H9 (cell line): ENCODE results near the gene TSC1. TPM values are rescaled to one million over a fixed set of nuclear protein-coding genes. Genes with fewer than 3 reads are reported as not detected.

ENCODE experiments used
- DNase-seq: peaks from one replicate; pipeline ENCODE4 v3.0.0-alpha.2; 2017
- H2AFZ ChIP-seq: one replicate; pipeline ENCODE4 v1.6.1; 2013; ENCODE audit warnings: mild to moderate bottlenecking, low read length, control low read depth, moderate library complexity
- H2AK5ac ChIP-seq: 2 replicates; pipeline ENCODE4 v1.6.1; 2013; ENCODE audit warnings: low read length, control low read depth, mixed read lengths; ENCODE audit not compliant: insufficient read length
- H2BK120ac ChIP-seq: one replicate; pipeline ENCODE4 v1.6.1; 2013; ENCODE audit warnings: low read depth, mild to moderate bottlenecking, low read length, control low read depth, inconsistent platforms; ENCODE audit not compliant: poor library complexity, severe bottlenecking
- H2BK12ac ChIP-seq: 2 replicates; pipeline ENCODE4 v1.6.1; 2013; ENCODE audit warnings: low read length, control low read depth, mixed read lengths, low read depth; ENCODE audit not compliant: insufficient read length
- H2BK15ac ChIP-seq: 2 replicates; pipeline ENCODE4 v1.6.1; 2013; ENCODE audit warnings: low read depth, low read length, control low read depth
- H2BK20ac ChIP-seq: one replicate; pipeline ENCODE4 v1.6.1; 2013; ENCODE audit warnings: low read depth, mild to moderate bottlenecking, low read length, control low read depth, inconsistent platforms; ENCODE audit not compliant: poor library complexity, severe bottlenecking
- H2BK5ac ChIP-seq: 2 replicates; pipeline ENCODE4 v1.6.1; 2013; ENCODE audit warnings: low read length, control low read depth, mixed read lengths; ENCODE audit not compliant: insufficient read length
- H3K14ac ChIP-seq: 2 replicates; pipeline ENCODE4 v1.6.1; 2013; ENCODE audit warnings: low read length, control low read depth; ENCODE audit not compliant: insufficient read depth
- H3K18ac ChIP-seq: 2 replicates; pipeline ENCODE4 v1.6.1; 2013; ENCODE audit warnings: low read depth, mild to moderate bottlenecking, mixed read lengths, low read length, control low read depth; ENCODE audit not compliant: insufficient read length
- H3K23ac ChIP-seq: 2 replicates; pipeline ENCODE4 v1.6.1; 2013; ENCODE audit warnings: low read length, control low read depth, mixed read lengths, low read depth; ENCODE audit not compliant: insufficient read length
- H3K23me2 ChIP-seq: 2 replicates; pipeline ENCODE4 v1.6.1; 2013; ENCODE audit warnings: low read depth, mild to moderate bottlenecking, mixed read lengths, low read length, control low read depth; ENCODE audit not compliant: insufficient read length, poor library complexity, severe bottlenecking
- H3K27ac ChIP-seq: 2 replicates; pipeline ENCODE4 v1.5.1; 2013; ENCODE audit warnings: low read length, control low read depth, mixed read lengths, low read depth; ENCODE audit not compliant: insufficient read length
- H3K27me3 ChIP-seq: 2 replicates; pipeline ENCODE4 v1.6.1; 2013; ENCODE audit warnings: low read length, control low read depth, inconsistent platforms; ENCODE audit not compliant: insufficient read depth
- H3K4ac ChIP-seq: 2 replicates; pipeline ENCODE4 v1.6.1; 2013; ENCODE audit warnings: low read depth, mild to moderate bottlenecking, control low read depth, inconsistent platforms, low read length, moderate library complexity
- H3K4me1 ChIP-seq: 2 replicates; pipeline ENCODE4 v1.6.1; 2013; ENCODE audit warnings: low read length, control low read depth, inconsistent platforms; ENCODE audit not compliant: insufficient read depth
- H3K4me2 ChIP-seq: 2 replicates; pipeline ENCODE4 v1.6.1; 2013; ENCODE audit warnings: low read length, control low read depth, mixed read lengths; ENCODE audit not compliant: insufficient read length, insufficient read depth
- H3K56ac ChIP-seq: 2 replicates; pipeline ENCODE4 v1.6.1; 2013; ENCODE audit warnings: low read depth, mild to moderate bottlenecking, mixed read lengths, low read length, control low read depth; ENCODE audit not compliant: insufficient read length
- H3K79me1 ChIP-seq: 2 replicates; pipeline ENCODE4 v1.6.1; 2013; ENCODE audit warnings: low read depth, mild to moderate bottlenecking, moderate library complexity, low read length, control low read depth, inconsistent platforms; ENCODE audit not compliant: insufficient read depth, poor library complexity, severe bottlenecking
- H3K79me2 ChIP-seq: 2 replicates; pipeline ENCODE4 v1.6.1; 2013; ENCODE audit warnings: low read length, control low read depth, inconsistent platforms; ENCODE audit not compliant: insufficient read depth
- H3K9ac ChIP-seq: 2 replicates; pipeline ENCODE4 v1.6.1; 2013; ENCODE audit warnings: low read length, control low read depth, mixed read lengths; ENCODE audit not compliant: insufficient read length; ENCODE audit errors: extremely low read depth
- H3K9me3 ChIP-seq: one replicate; pipeline ENCODE4 v1.6.1; 2013; ENCODE audit warnings: low read depth, low read length, inconsistent platforms; ENCODE audit not compliant: control insufficient read depth
- H3T11ph ChIP-seq: one replicate; pipeline ENCODE4 v1.6.1; 2013; ENCODE audit warnings: mild to moderate bottlenecking, low read length, control low read depth, inconsistent platforms
- H4K20me1 ChIP-seq: one replicate; pipeline ENCODE4 v1.6.1; 2013; ENCODE audit not compliant: control insufficient read depth, insufficient read length, insufficient read depth
- H4K5ac ChIP-seq: 2 replicates; pipeline ENCODE4 v1.6.1; 2013; ENCODE audit warnings: low read depth, mild to moderate bottlenecking, mixed read lengths, low read length, control low read depth; ENCODE audit not compliant: insufficient read length
- H4K8ac ChIP-seq: replicated peaks from 2 replicates; pipeline ENCODE4 v1.6.1; 2013; ENCODE audit warnings: low read length, control low read depth, mixed read lengths, low read depth; ENCODE audit not compliant: insufficient read length
- H4K91ac ChIP-seq: 2 replicates; pipeline ENCODE4 v1.6.1; 2013; ENCODE audit warnings: low read depth, mild to moderate bottlenecking, moderate library complexity, mixed read lengths, low read length, control low read depth; ENCODE audit not compliant: insufficient read length
- H3K27ac Mint-ChIP-seq, 3 experiments: 2 replicates in 2 of 3; 3 replicates in 1 of 3; pipeline ENCODE4 v1.8.0; 2020 to 2021; ENCODE audit warnings: mixed read lengths in 3 of 3, mild to moderate bottlenecking in 1 of 3, moderate library complexity in 1 of 3
- H3K27me3 Mint-ChIP-seq: 2 replicates; pipeline ENCODE4 v1.8.0; 2021; ENCODE audit warnings: low read depth, mild to moderate bottlenecking, moderate library complexity, mixed read lengths
- H3K36me3 Mint-ChIP-seq, 3 experiments: 2 replicates in 2 of 3; 3 replicates in 1 of 3; pipeline ENCODE4 v1.8.0; 2020 to 2021; ENCODE audit warnings: low read depth in 3 of 3, mixed read lengths in 3 of 3; ENCODE audit not compliant: insufficient read depth in 1 of 3
- H3K4me1 Mint-ChIP-seq, 2 experiments: 2 replicates each; pipeline ENCODE4 v1.8.0; 2020; ENCODE audit warnings: mixed read lengths in 2 of 2
- H3K4me3 Mint-ChIP-seq, 2 experiments: 2 replicates in 1 of 2; 3 replicates in 1 of 2; pipeline ENCODE4 v1.8.0; 2020 to 2021; ENCODE audit warnings: mild to moderate bottlenecking in 2 of 2, mixed read lengths in 2 of 2, moderate library complexity in 1 of 2
- H3K9me3 Mint-ChIP-seq, 2 experiments: 2 replicates in 1 of 2; 3 replicates in 1 of 2; pipeline ENCODE4 v1.8.0; 2020; ENCODE audit warnings: mild to moderate bottlenecking in 2 of 2, mixed read lengths in 2 of 2, moderate library complexity in 1 of 2
- WGBS: extraction: QIAGEN DNeasy Blood & Tissue Kit; methylation state at CpG from one replicate; pipeline ENCODE4 v1.1.7; 2013; ENCODE audit warnings: missing lambda C conversion rate, low lambda C conversion rate, mixed read lengths; ENCODE audit not compliant: insufficient read length; ENCODE audit errors: extremely low coverage; 5-methylcytosine and 5-hydroxymethylcytosine counted together
- total RNA-seq: library from RNA; stranded (reverse); gene quantifications from 2 replicates; pipeline ENCODE4 v1.2.1, GENCODE V29; 2021
- TF ChIP-seq, protein P1 (sequence below): fragments of 200-600 bp; sonication (generic); conservative IDR thresholded peaks from 3 replicates; pipeline ENCODE4 v1.8.0; 2021; ENCODE audit warnings: antibody characterized with exemption, mild to moderate bottlenecking

The TSC1 gene
- total RNA-seq, 1 experiment from 2014 or later: 32.7 TPM

DNA sequence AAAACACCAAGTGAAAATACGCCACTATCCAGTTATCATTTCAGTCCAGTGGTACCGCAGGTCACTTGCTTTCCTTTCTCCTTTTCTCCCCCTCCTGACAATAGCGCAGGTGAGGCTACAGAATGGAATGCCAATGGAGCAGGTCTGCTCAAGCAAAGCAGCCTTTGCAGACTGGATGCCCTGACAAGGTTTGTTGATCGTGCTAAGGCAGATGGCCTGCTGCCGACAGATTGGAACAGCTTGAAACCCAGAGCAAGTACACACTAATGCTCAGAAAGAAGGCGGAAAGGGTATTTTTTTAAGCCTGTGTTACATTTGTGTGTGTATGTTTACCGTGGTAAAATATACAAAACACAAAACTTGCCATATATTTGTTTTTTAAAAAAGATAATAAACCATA is 46.4 kb downstream of the TSC1 start:
- no peak overlapping the region for H3K56ac ChIP-seq
- H3K27me3 ChIP-seq: no peaks in the 10 kb centered on the region
- H3K79me2 ChIP-seq: no peaks in the 10 kb centered on the region
- H3K4me2 ChIP-seq: no peak overlapping the region
- no peak overlapping the region for H2BK15ac ChIP-seq
- no peak overlapping the region for H2BK120ac ChIP-seq
- Mint-ChIP-seq H3K4me3 (no peak overlapping the region), H3K9me3 (no peaks in the 10 kb centered on the region), H3K27ac (no peak overlapping the region), H3K36me3 (peaks cover 12 to 67% (median 53%) of the 10 kb centered on the region in 3 experiments), H3K27me3 (no peaks in the 10 kb centered on the region), H3K4me1 (peaks cover 0 to 6% of the 10 kb centered on the region in 2 experiments; a peak in 2 of 4 replicates)
- H3K9me3 ChIP-seq: no peaks in the 10 kb centered on the region
- H3T11ph ChIP-seq: no peak overlapping the region
- H4K20me1 ChIP-seq: no peaks in the 10 kb centered on the region
- H4K5ac ChIP-seq: no peak overlapping the region
- no peak overlapping the region for H2AFZ ChIP-seq
- H3K27ac ChIP-seq: no peak overlapping the region
- H3K9ac ChIP-seq: no peak overlapping the region
- H4K8ac ChIP-seq: no peak overlapping the region
- H2BK12ac ChIP-seq: no peak overlapping the region
- H3K14ac ChIP-seq: no peak overlapping the region
- no peak overlapping the region for H2AK5ac ChIP-seq
- H2BK5ac ChIP-seq: no peak overlapping the region
- no peak overlapping the region for H3K18ac ChIP-seq
- H2BK20ac ChIP-seq: no peak overlapping the region
- H4K91ac ChIP-seq: no peak overlapping the region
- WGBS: no CpG with 5 or more reads among the region's 7 CpGs
- H3K4me1 ChIP-seq: no peaks in the 10 kb centered on the region; the same call in 1 of the 2 replicates
- no peak overlapping the region for H3K23ac ChIP-seq
- no peaks in the 10 kb centered on the region for H3K23me2 ChIP-seq
- H3K4ac ChIP-seq: no peak overlapping the region
- TF ChIP-seq, protein P1, sequence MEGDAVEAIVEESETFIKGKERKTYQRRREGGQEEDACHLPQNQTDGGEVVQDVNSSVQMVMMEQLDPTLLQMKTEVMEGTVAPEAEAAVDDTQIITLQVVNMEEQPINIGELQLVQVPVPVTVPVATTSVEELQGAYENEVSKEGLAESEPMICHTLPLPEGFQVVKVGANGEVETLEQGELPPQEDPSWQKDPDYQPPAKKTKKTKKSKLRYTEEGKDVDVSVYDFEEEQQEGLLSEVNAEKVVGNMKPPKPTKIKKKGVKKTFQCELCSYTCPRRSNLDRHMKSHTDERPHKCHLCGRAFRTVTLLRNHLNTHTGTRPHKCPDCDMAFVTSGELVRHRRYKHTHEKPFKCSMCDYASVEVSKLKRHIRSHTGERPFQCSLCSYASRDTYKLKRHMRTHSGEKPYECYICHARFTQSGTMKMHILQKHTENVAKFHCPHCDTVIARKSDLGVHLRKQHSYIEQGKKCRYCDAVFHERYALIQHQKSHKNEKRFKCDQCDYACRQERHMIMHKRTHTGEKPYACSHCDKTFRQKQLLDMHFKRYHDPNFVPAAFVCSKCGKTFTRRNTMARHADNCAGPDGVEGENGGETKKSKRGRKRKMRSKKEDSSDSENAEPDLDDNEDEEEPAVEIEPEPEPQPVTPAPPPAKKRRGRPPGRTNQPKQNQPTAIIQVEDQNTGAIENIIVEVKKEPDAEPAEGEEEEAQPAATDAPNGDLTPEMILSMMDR: no peak
- no peak for DNase-seq
- H3K79me1 ChIP-seq: no peaks in the 10 kb centered on the region
